Subcutaneous abdominal adipose tissue (tissue), 5 donors: Measurements from ENCODE around the gene NSUN3.
"Not testable (repeated sequence)": the region's sequence is repeated elsewhere in the genome, so short reads cannot be mapped to it uniquely, and the experiment has no call there.

Experiments
- H3K27ac ChIP-seq: one replicate; pipeline ENCODE4 v1.7.0; 2013; ENCODE audit warnings: low read depth, mild to moderate bottlenecking, inconsistent platforms, low read length, moderate library complexity
- H3K27me3 ChIP-seq, 5 donors: one replicate each; pipeline ENCODE4 v1.7.0; 2013; ENCODE audit warnings: low read length in 5 of 5, inconsistent platforms in 1 of 5; ENCODE audit not compliant: control insufficient read depth in 5 of 5, insufficient read depth in 4 of 5
- H3K36me3 ChIP-seq, 5 donors: one replicate each; pipeline ENCODE4 v1.7.0; 2013; ENCODE audit warnings: low read length in 5 of 5; ENCODE audit not compliant: control insufficient read depth in 5 of 5, insufficient read depth in 5 of 5
- H3K4me1 ChIP-seq, 5 donors: one replicate each; pipeline ENCODE4 v1.7.0; 2013; ENCODE audit warnings: low read length in 5 of 5, mild to moderate bottlenecking in 3 of 5, moderate library complexity in 1 of 5; ENCODE audit not compliant: control insufficient read depth in 5 of 5, insufficient read depth in 5 of 5
- H3K4me3 ChIP-seq, 5 donors: one replicate each; pipeline ENCODE4 v1.7.0; 2013; ENCODE audit warnings: low read length in 5 of 5, low read depth in 1 of 5
- H3K9ac ChIP-seq, 5 donors: one replicate each; pipeline ENCODE4 v1.7.0; 2013; ENCODE audit warnings: low read length in 5 of 5, mild to moderate bottlenecking in 4 of 5, moderate library complexity in 3 of 5
- H3K9me3 ChIP-seq, 5 donors: one replicate each; pipeline ENCODE4 v1.7.0; 2013; ENCODE audit warnings: low read length in 5 of 5; ENCODE audit not compliant: control insufficient read depth in 5 of 5
- donor health status: healthy.
- donor health status: healthy.
- donor health status: healthy.
- donor health status: healthy.
- donor health status: healthy.

NSUN3 gene

DNA sequence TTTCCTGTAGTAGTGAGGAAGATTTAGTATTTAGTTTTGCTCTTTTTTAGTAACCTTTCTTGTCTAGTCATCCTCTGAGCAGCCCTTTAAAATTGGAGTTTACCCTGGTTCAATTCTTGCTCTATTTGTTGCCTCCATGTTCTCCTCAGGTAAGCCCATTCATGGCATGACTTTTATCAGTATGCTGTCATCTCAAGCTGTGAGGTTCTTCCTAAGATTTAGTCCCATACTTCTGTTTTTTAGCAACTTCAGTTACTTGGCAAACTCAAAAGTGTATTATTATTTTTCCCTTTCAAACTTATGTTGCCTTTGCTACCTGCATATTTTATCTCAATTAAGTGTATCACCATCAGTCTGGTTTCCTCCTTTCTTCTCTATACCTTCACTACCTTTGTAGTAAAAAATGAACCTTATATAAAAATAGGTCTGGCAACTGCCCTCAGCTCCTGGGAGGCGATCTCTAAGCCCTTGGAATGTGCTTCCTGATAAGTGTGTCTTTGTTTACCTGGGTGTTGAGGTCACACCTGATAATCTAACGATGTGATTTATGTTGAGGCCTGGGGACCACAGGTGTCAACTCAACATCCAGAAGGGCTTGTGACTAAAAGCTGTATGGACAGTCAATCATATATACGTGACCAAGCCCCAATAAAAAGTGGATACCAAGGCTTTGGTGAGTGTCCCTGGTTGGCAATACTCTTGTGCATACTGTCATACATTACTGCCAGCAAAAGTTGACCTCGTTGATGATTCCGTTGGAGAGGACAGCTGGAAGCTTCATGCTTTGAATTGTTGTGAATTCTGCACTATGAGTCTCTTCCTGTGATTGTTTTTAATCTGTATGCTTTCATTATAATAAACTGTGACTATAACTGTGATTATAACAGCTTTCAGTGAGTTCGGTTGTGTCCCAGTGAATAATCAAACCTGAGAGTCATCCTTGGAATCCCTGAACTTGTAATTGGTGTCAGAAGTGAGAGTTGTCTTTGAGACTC, 3.9 kb downstream of the NSUN3 start:
- Histone ChIP-seq H3K4me1 (peaks cover 0 to 25% (median 22%) of the 10 kb centered on the region in 5 donors), H3K27ac (no peak overlapping the region), H3K27me3 (no peaks in the 10 kb centered on the region), H3K4me3 (no peak overlapping the region), H3K36me3 (peaks cover 1 to 16% (median 7%) of the 10 kb centered on the region in 5 donors), H3K9me3 (no peaks in the 10 kb centered on the region), H3K9ac (peak overlapping the region in 1 of 5 donors; percentile 7)

DNA sequence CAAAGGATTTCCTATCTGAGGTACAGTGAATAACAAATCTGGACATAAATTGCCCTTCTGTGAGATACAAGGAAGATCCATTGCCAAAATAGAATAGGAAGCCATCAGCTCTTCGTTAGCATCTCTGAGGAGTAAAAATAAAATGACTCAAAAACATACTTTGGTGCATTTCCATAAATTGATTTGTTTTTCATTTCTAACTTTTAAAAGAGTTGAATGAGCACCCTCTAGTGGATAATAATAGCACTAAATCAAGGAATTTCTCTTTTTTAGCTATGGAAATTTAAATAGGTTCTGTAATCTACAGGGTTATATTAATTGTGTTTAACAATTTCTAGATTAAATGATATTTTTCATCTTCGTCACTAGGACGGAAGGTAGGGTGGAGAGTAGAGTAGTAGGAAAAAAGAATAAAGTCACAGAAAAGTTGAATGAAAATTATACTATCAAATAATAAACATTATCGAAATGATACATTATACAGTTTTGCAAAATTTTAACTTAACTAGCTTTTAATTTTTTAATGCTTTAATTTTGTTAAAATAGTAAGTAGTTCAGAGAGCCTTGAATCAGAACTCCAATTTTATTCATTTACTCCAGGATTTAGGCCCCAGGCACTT, 6.4 kb downstream of the NSUN3 start:
- H3K9me3 ChIP-seq: no peaks in the 10 kb centered on the region
- H3K4me3 ChIP-seq: no peak overlapping the region
- no peak overlapping the region for H3K27ac ChIP-seq
- no peak overlapping the region for H3K9ac ChIP-seq
- no peaks in the 10 kb centered on the region for H3K27me3 ChIP-seq
- peaks cover 3 to 21% (median 10%) of the 10 kb centered on the region in 5 donors for H3K36me3 ChIP-seq
- H3K4me1 ChIP-seq: peaks cover 0 to 6% (median 2%) of the 10 kb centered on the region in 5 donors

- Histone ChIP-seq H3K9me3 (no peaks in the 10 kb centered on the region), H3K4me3 (no peak overlapping the region), H3K9ac (no peak overlapping the region), H3K27ac (no peak overlapping the region), H3K36me3 (peaks cover 3 to 21% (median 10%) of the 10 kb centered on the region in 5 donors), H3K27me3 (no peaks in the 10 kb centered on the region), H3K4me1 (no peaks in the 10 kb centered on the region)
Observed at GRCh38 chr3:94070341-94070911, 7.6 kb downstream of the NSUN3 start.

DNA sequence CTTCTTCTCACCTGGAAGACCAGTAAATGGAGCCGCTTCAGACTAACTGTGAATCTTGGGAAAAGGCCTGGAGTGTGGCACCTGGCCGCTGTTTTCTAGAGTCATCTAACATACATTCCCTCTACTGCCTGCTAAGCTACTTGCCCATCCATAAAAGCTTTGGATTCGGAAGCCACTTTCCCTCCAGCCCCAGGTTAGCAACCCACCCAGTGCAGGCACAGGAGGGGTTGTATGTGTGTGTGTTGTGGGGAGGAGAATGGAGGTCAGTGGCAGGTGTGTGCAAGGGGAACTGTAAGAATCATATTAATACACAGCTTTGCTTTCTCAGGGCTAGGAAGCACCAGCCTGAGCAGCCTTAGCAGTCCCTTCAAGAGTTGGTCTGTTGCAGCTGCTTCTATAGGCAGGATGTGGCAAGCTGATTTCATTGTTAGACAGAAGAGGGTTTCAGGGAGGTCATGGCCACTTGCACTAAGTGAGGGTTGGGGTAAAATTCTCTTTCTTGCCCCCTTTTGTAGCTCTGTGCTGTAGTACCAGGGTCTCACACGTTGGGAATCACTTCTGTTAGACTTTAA, 8.9 kb downstream of the NSUN3 start:
- Histone ChIP-seq H3K4me3 (no peak overlapping the region), H3K9ac (no peak overlapping the region), H3K36me3 (peaks cover 5 to 29% (median 13%) of the 10 kb centered on the region in 5 donors), H3K27ac (no peak overlapping the region), H3K9me3 (no peaks in the 10 kb centered on the region), H3K4me1 (no peaks in the 10 kb centered on the region), H3K27me3 (no peaks in the 10 kb centered on the region)

- Histone ChIP-seq H3K9ac (no peak overlapping the region), H3K36me3 (peaks cover 5 to 21% (median 10%) of the 10 kb centered on the region in 5 donors), H3K27me3 (no peaks in the 10 kb centered on the region), H3K4me1 (peaks cover 0 to 4% (median 0%) of the 10 kb centered on the region in 5 donors), H3K4me3 (no peak overlapping the region), H3K9me3 (no peaks in the 10 kb centered on the region), H3K27ac (no peak overlapping the region)
Observed at GRCh38 chr3:94076055-94076454, 13.2 kb downstream of the NSUN3 start.

DNA sequence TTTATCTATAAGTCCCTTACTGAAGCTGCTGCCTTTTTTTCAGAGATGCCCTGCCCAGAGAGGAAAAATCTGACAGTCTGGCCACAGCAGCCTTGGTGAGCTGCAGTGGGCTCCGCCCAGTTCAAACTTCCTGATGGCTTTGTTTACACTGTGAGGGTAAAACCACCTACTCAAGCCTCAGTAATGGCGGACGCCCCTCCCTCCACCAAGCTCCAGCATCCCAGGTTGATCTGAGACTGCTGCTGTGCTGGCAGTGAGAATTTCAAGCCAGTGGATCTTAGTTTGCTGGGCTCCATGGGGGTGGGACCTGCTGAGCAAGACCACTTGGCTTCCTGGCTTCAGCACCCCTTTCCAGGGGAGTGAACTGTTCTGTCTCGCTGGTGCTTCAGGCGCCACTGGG, 17.7 kb downstream of the NSUN3 start:
- H3K4me3 ChIP-seq, H3K9me3 ChIP-seq, H3K4me1 ChIP-seq, H3K9ac ChIP-seq, H3K27ac ChIP-seq, H3K27me3 ChIP-seq: not testable (repeated sequence)
- peaks cover 11 to 27% (median 13%) of the 10 kb centered on the region in 5 donors for H3K36me3 ChIP-seq

GRCh38 chr3:94081884-94082283, 19.0 kb downstream of the NSUN3 start:
- Histone ChIP-seq H3K36me3 (peaks cover 8 to 24% (median 13%) of the 10 kb centered on the region in 5 donors), H3K27ac (no peak overlapping the region), H3K9ac (no peak overlapping the region), H3K4me1 (peaks cover 0 to 4% (median 0%) of the 10 kb centered on the region in 5 donors), H3K9me3 (no peaks in the 10 kb centered on the region), H3K27me3 (no peaks in the 10 kb centered on the region), H3K4me3 (no peak overlapping the region)

GRCh38 chr3:94082391-94082937, 19.6 kb downstream of the NSUN3 start:
- Histone ChIP-seq H3K9me3 (no peaks in the 10 kb centered on the region), H3K36me3 (peaks cover 8 to 22% (median 13%) of the 10 kb centered on the region in 5 donors), H3K9ac (no peak overlapping the region), H3K27ac (no peak overlapping the region), H3K4me1 (peaks cover 0 to 4% (median 0%) of the 10 kb centered on the region in 5 donors), H3K27me3 (no peaks in the 10 kb centered on the region), H3K4me3 (no peak overlapping the region)

DNA sequence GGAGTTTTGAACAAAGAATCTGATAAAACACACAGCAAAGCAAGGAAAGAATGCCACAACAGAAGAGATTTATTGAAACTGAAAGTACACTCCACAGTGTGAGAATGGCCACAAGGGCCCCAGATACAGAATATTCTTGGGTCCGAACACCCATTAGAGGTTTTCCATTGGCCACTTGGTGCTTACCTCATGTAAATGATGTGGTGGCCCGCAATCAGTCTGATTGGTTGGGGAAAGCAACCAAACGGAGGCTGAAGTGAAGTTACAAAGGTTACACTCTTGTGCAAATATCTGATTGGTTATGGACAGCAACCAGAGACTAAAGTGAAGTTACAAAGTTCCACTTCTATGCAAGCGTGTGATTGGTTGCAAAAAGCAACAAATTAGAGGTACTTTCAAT, 20.4 kb downstream of the NSUN3 start:
- Histone ChIP-seq H3K9ac (no peak overlapping the region), H3K27ac (no peak overlapping the region), H3K4me3 (no peak overlapping the region), H3K27me3 (no peaks in the 10 kb centered on the region), H3K9me3 (no peaks in the 10 kb centered on the region), H3K36me3 (peaks cover 11 to 22% (median 13%) of the 10 kb centered on the region in 5 donors), H3K4me1 (peaks cover 0 to 4% (median 0%) of the 10 kb centered on the region in 5 donors)
